ENCODE results near the gene NAGK.

DNA sequence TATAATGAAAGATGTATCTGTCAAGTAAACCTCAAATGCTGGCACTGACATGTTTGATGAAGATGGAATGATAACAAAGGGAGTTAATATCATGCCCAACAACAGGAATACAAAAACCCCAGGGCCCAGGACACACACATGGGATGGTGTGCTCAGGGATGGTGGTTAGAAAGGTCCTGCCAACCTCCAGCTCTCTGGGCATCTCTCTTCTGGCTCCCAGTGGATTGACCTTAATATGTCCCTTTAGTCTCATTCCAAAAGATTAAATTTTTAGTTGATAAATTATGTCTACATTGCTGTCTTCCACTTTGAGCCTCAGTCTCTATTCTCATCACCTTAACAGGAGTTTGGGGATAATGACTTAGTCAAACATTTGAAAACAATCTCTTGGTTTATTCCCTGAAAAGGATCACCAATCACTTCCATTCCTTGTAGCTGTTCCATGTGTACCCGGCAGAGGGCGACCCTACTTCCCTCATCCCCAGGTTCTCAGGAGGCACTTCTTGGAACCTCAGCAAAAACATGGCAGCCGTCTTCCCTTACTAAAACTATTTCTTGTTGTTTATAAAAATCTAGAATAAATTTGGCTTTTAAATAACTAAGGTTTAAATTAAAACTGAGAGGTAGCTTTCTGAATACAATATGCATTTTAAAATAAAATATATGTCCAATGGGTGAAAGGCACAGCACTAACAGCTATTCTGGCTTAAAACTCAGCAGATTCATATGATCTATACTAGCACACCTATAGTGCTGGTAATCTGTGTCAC lies 31.9 kb downstream of the NAGK start:
- no peak for TF ChIP-seq EZH2 (IDR thresholded peaks at IDR 0.05; ENCODE audit: borderline replicate concordance, low read length)
- TF ChIP-seq, protein P1, sequence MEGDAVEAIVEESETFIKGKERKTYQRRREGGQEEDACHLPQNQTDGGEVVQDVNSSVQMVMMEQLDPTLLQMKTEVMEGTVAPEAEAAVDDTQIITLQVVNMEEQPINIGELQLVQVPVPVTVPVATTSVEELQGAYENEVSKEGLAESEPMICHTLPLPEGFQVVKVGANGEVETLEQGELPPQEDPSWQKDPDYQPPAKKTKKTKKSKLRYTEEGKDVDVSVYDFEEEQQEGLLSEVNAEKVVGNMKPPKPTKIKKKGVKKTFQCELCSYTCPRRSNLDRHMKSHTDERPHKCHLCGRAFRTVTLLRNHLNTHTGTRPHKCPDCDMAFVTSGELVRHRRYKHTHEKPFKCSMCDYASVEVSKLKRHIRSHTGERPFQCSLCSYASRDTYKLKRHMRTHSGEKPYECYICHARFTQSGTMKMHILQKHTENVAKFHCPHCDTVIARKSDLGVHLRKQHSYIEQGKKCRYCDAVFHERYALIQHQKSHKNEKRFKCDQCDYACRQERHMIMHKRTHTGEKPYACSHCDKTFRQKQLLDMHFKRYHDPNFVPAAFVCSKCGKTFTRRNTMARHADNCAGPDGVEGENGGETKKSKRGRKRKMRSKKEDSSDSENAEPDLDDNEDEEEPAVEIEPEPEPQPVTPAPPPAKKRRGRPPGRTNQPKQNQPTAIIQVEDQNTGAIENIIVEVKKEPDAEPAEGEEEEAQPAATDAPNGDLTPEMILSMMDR (conservative IDR thresholded peaks at IDR 0.05 in 1 of 2, IDR thresholded peaks at IDR 0.05 in 1 of 2; ENCODE audit: extremely low read depth in 1 of 2, insufficient read depth in 1 of 2, low read depth in 1 of 2, low read length in 2 of 2), result peak; percentile 85 to 93
